Measurements from ENCODE around the gene PTGES3.

- TF ChIP-seq CTCF (conservative IDR thresholded peaks at IDR 0.05; ENCODE audit: low read length) (no peak), EZH2phosphoT487 (IDR thresholded peaks at IDR 0.05; ENCODE audit: borderline replicate concordance) (no peak)
Measured at GRCh38 chr12:56629459-56630179, 58.5 kb downstream of the PTGES3 start.
